ENCODE results near the gene ADAMTS7. TPM values are rescaled to one million over a fixed set of nuclear protein-coding genes. Genes with fewer than 3 reads are reported as not detected.

The ADAMTS7 gene
- total RNA-seq, 3 donors from 2014 or later = 1.3 to 5.7 (median 1.8) TPM

DNA sequence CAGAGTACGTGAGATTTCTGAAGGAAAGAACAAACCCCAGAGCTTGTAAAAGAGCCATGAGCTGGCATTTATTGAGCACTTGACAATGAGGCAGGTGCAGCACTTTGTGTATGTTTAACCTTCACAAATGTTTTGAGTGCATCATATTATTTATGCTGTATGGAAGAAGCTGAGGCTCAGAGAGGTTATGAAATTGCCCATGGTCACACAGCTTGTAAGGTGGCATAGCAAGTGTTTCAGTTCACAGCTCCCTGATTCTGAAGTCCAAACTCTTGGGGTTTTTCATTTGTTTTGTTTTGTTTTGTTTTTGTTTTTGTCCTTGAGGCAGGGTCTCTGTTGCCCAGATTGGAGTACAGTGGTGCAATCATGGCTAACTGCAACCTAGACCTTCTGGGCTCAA is 25.1 kb upstream of the ADAMTS7 start:
- H3K9me3 ChIP-seq = no peaks in the 10 kb centered on the region
- TF ChIP-seq CTCF (IDR thresholded peaks at IDR 0.05) = no peak
- H3K4me3 ChIP-seq = no peak overlapping the region
- no peak for ATAC-seq
- H3K36me3 ChIP-seq (ENCODE audit: low read depth) = no peaks in the 10 kb centered on the region
- DNase-seq = no peak
- intact Hi-C loops (cut with DNase I, micrococcal nuclease) = no loop called here
- no peaks in the 10 kb centered on the region for H3K4me1 ChIP-seq (ENCODE audit: low read depth)

- no peak for DNase-seq
- Histone ChIP-seq H3K4me3 (no peak overlapping the region), H3K9me3 (no peaks in the 10 kb centered on the region), H3K36me3 (ENCODE audit: low read depth) (no peaks in the 10 kb centered on the region), H3K4me1 (ENCODE audit: low read depth) (no peaks in the 10 kb centered on the region)
- TF ChIP-seq CTCF (IDR thresholded peaks at IDR 0.05) = no peak
- intact Hi-C loops (cut with DNase I, micrococcal nuclease) = no loop called here
- no peak for ATAC-seq
Observed at GRCh38 chr15:78831229-78832207, 20.3 kb upstream of the ADAMTS7 start.

GRCh38 chr15:78830514-78831228 is 19.4 kb upstream of the ADAMTS7 start:
- Histone ChIP-seq H3K4me1 (ENCODE audit: low read depth) (no peaks in the 10 kb centered on the region), H3K9me3 (no peaks in the 10 kb centered on the region), H3K36me3 (ENCODE audit: low read depth) (no peaks in the 10 kb centered on the region), H3K4me3 (no peak overlapping the region)
- intact Hi-C loops (cut with DNase I, micrococcal nuclease) = no loop called here
- ATAC-seq (peak; percentile 9), DNase-seq (no peak)
- TF ChIP-seq CTCF (IDR thresholded peaks at IDR 0.05) = no peak

DNA sequence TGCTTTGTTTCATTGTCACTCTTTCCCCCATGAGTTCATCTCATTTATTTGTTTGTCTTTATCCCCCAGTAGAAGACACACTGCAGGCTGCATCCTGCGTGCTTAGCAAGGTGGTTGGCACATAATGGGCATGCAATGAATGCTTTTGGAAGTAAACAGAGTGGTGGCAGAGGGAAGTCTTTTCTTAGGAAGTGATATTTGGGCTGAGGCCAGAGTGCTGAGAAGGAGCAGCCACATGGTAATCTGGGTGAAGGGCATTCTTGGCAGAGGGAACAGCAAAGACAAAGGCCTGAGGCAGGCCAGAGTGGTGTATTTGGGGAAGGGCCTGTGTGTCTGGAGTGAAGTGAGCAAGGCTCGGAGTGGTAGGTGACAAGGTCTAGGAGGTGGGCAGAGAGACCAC is 17.7 kb upstream of the ADAMTS7 start:
- intact Hi-C loops (cut with DNase I, micrococcal nuclease) = no loop called here
- ATAC-seq (no peak), DNase-seq (no peak)
- no peak for TF ChIP-seq CTCF (IDR thresholded peaks at IDR 0.05)
- no peaks in the 10 kb centered on the region for H3K9me3 ChIP-seq
- H3K4me3 ChIP-seq = no peak overlapping the region
- no peaks in the 10 kb centered on the region for H3K36me3 ChIP-seq (ENCODE audit: low read depth)
- no peaks in the 10 kb centered on the region for H3K4me1 ChIP-seq (ENCODE audit: low read depth)

- intact Hi-C loops (cut with DNase I, micrococcal nuclease) = no loop called here
- DNase-seq (no peak), ATAC-seq (no peak)
- Histone ChIP-seq H3K9me3 (no peaks in the 10 kb centered on the region), H3K4me1 (ENCODE audit: low read depth) (no peaks in the 10 kb centered on the region), H3K4me3 (no peak overlapping the region), H3K36me3 (ENCODE audit: low read depth) (no peaks in the 10 kb centered on the region)
- no peak for TF ChIP-seq CTCF (IDR thresholded peaks at IDR 0.05)
Observed at GRCh38 chr15:78822514-78822913, 11.2 kb upstream of the ADAMTS7 start.
